ENCODE data around the gene DUSP16.

The DUSP16 gene

GRCh38 chr12:12511895-12512711 lies 50.6 kb downstream of the DUSP16 start:
- Histone ChIP-seq H2BK12ac (ENCODE audit: low read length) (no peak overlapping the region), H2BK5ac (ENCODE audit: low read length) (no peak overlapping the region), H3K79me1 (ENCODE audit: low read depth, low read length) (no peaks in the 10 kb centered on the region), H2BK120ac (ENCODE audit: low read depth, low read length) (no peak overlapping the region), H3K4me1 (ENCODE audit: control insufficient read depth in 2 of 2, insufficient read depth in 1 of 2, low read depth in 1 of 2, low read length in 2 of 2) (peaks cover 2 to 15% of the 10 kb centered on the region in 2 donors), H3K9me3 (replicated peaks in 1 of 2; ENCODE audit: control insufficient read depth in 2 of 2, insufficient read depth in 1 of 2, low read depth in 1 of 2, low read length in 2 of 2) (no peaks in the 10 kb centered on the region), H2AK5ac (ENCODE audit: low read depth, low read length) (no peak overlapping the region), H3K27me3 (ENCODE audit: control insufficient read depth in 3 of 3, insufficient read depth in 3 of 3, low read depth in 1 of 3, low read length in 3 of 3) (no peaks in the 10 kb centered on the region), H4K8ac (ENCODE audit: low read depth, low read length) (no peak overlapping the region), H3K4me3 (ENCODE audit: low read length in 2 of 2) (no peak overlapping the region), H3K36me3 (replicated peaks in 1 of 2; ENCODE audit: control insufficient read depth in 2 of 2, insufficient read depth in 2 of 2, low read length in 2 of 2) (peaks cover 0 to 15% of the 10 kb centered on the region in 2 donors), H2BK15ac (ENCODE audit: low read length) (no peak overlapping the region), H4K91ac (ENCODE audit: low read depth, low read length, poor library complexity) (no peak overlapping the region), H3K23ac (ENCODE audit: low read depth, low read length, poor library complexity) (no peak overlapping the region), H3K27ac (replicated peaks; ENCODE audit: low read length) (no peak overlapping the region), H3K9ac (ENCODE audit: low read depth, low read length, poor library complexity) (no peak overlapping the region), H2AFZ (ENCODE audit: low read length) (no peak overlapping the region), H3K14ac (ENCODE audit: low read length) (no peak overlapping the region), H3K4me2 (ENCODE audit: insufficient read depth, low read length, poor library complexity, severe bottlenecking) (no peak overlapping the region), H3K4ac (ENCODE audit: low read length) (no peak overlapping the region), H3K18ac (ENCODE audit: low read length) (no peak overlapping the region)
- no CpG with 5 or more reads among the region's 5 CpGs for WGBS, 2 donors (ENCODE audit: extremely low coverage in 2 of 2, insufficient read length in 2 of 2, insufficient replicate concordance in 1 of 2)
- DNase-seq (ENCODE audit: low spot score): no peak

GRCh38 chr12:12511021-12511783 lies 51.5 kb downstream of the DUSP16 start:
- Histone ChIP-seq H3K9me3 (replicated peaks in 1 of 2; ENCODE audit: control insufficient read depth in 2 of 2, insufficient read depth in 1 of 2, low read depth in 1 of 2, low read length in 2 of 2) (no peaks in the 10 kb centered on the region), H3K9ac (ENCODE audit: low read depth, low read length, poor library complexity) (no peak overlapping the region), H3K79me1 (ENCODE audit: low read depth, low read length) (no peaks in the 10 kb centered on the region), H3K4me1 (ENCODE audit: control insufficient read depth in 2 of 2, insufficient read depth in 1 of 2, low read depth in 1 of 2, low read length in 2 of 2) (peaks cover 4 to 24% of the 10 kb centered on the region in 2 donors), H2BK5ac (ENCODE audit: low read length) (no peak overlapping the region), H3K27ac (replicated peaks; ENCODE audit: low read length) (no peak overlapping the region), H3K14ac (ENCODE audit: low read length) (no peak overlapping the region), H2BK12ac (ENCODE audit: low read length) (no peak overlapping the region), H4K8ac (ENCODE audit: low read depth, low read length) (no peak overlapping the region), H2BK120ac (ENCODE audit: low read depth, low read length) (no peak overlapping the region), H3K4me2 (ENCODE audit: insufficient read depth, low read length, poor library complexity, severe bottlenecking) (no peak overlapping the region), H3K27me3 (ENCODE audit: control insufficient read depth in 3 of 3, insufficient read depth in 3 of 3, low read depth in 1 of 3, low read length in 3 of 3) (no peaks in the 10 kb centered on the region), H2AFZ (ENCODE audit: low read length) (no peak overlapping the region), H3K4ac (ENCODE audit: low read length) (no peak overlapping the region), H3K23ac (ENCODE audit: low read depth, low read length, poor library complexity) (no peak overlapping the region), H3K18ac (ENCODE audit: low read length) (no peak overlapping the region), H3K36me3 (replicated peaks in 1 of 2; ENCODE audit: control insufficient read depth in 2 of 2, insufficient read depth in 2 of 2, low read length in 2 of 2) (peaks cover 0 to 6% of the 10 kb centered on the region in 2 donors), H2AK5ac (ENCODE audit: low read depth, low read length) (no peak overlapping the region), H4K91ac (ENCODE audit: low read depth, low read length, poor library complexity) (no peak overlapping the region), H2BK15ac (ENCODE audit: low read length) (no peak overlapping the region), H3K4me3 (ENCODE audit: low read length in 2 of 2) (no peak overlapping the region)
- no peak for DNase-seq (ENCODE audit: low spot score)
- WGBS, 2 donors (ENCODE audit: extremely low coverage in 2 of 2, insufficient read length in 2 of 2, insufficient replicate concordance in 1 of 2): no CpG with 5 or more reads among the region's 3 CpGs

GRCh38 chr12:12510551-12510950 lies 52.1 kb downstream of the DUSP16 start:
- H3K9ac ChIP-seq (ENCODE audit: low read depth, low read length, poor library complexity): no peak overlapping the region
- H2BK120ac ChIP-seq (ENCODE audit: low read depth, low read length): no peak overlapping the region
- H2BK12ac ChIP-seq (ENCODE audit: low read length): no peak overlapping the region
- WGBS, 2 donors (ENCODE audit: extremely low coverage in 2 of 2, insufficient read length in 2 of 2, insufficient replicate concordance in 1 of 2): no CpG with 5 or more reads among the region's 2 CpGs
- no peak overlapping the region for H2AFZ ChIP-seq (ENCODE audit: low read length)
- H3K4me3 ChIP-seq (ENCODE audit: low read length in 2 of 2): no peak overlapping the region
- H2BK15ac ChIP-seq (ENCODE audit: low read length): no peak overlapping the region
- H2BK5ac ChIP-seq (ENCODE audit: low read length): no peak overlapping the region
- H3K18ac ChIP-seq (ENCODE audit: low read length): no peak overlapping the region
- no peak for DNase-seq (ENCODE audit: low spot score)
- no peak overlapping the region for H3K4me2 ChIP-seq (ENCODE audit: insufficient read depth, low read length, poor library complexity, severe bottlenecking)
- no peaks in the 10 kb centered on the region for H3K27me3 ChIP-seq (ENCODE audit: control insufficient read depth in 3 of 3, insufficient read depth in 3 of 3, low read depth in 1 of 3, low read length in 3 of 3)
- no peak overlapping the region for H3K23ac ChIP-seq (ENCODE audit: low read depth, low read length, poor library complexity)
- H4K91ac ChIP-seq (ENCODE audit: low read depth, low read length, poor library complexity): no peak overlapping the region
- H3K36me3 ChIP-seq (replicated peaks in 1 of 2; ENCODE audit: control insufficient read depth in 2 of 2, insufficient read depth in 2 of 2, low read length in 2 of 2): peaks cover 0 to 4% of the 10 kb centered on the region in 2 donors
- no peak overlapping the region for H3K14ac ChIP-seq (ENCODE audit: low read length)
- H3K9me3 ChIP-seq (replicated peaks in 1 of 2; ENCODE audit: control insufficient read depth in 2 of 2, insufficient read depth in 1 of 2, low read depth in 1 of 2, low read length in 2 of 2): no peaks in the 10 kb centered on the region
- H3K79me1 ChIP-seq (ENCODE audit: low read depth, low read length): no peaks in the 10 kb centered on the region
- H4K8ac ChIP-seq (ENCODE audit: low read depth, low read length): no peak overlapping the region
- H3K27ac ChIP-seq (replicated peaks; ENCODE audit: low read length): no peak overlapping the region
- no peak overlapping the region for H3K4ac ChIP-seq (ENCODE audit: low read length)
- no peak overlapping the region for H2AK5ac ChIP-seq (ENCODE audit: low read depth, low read length)
- peaks cover 6 to 30% of the 10 kb centered on the region in 2 donors for H3K4me1 ChIP-seq (ENCODE audit: control insufficient read depth in 2 of 2, insufficient read depth in 1 of 2, low read depth in 1 of 2, low read length in 2 of 2)

GRCh38 chr12:12510141-12510540 lies 52.5 kb downstream of the DUSP16 start:
- no peak for DNase-seq (ENCODE audit: low spot score)
- Histone ChIP-seq H3K9ac (ENCODE audit: low read depth, low read length, poor library complexity) (no peak overlapping the region), H3K36me3 (replicated peaks in 1 of 2; ENCODE audit: control insufficient read depth in 2 of 2, insufficient read depth in 2 of 2, low read length in 2 of 2) (peaks cover 0 to 4% of the 10 kb centered on the region in 2 donors), H3K23ac (ENCODE audit: low read depth, low read length, poor library complexity) (no peak overlapping the region), H3K14ac (ENCODE audit: low read length) (no peak overlapping the region), H3K4ac (ENCODE audit: low read length) (no peak overlapping the region), H3K27ac (replicated peaks; ENCODE audit: low read length) (no peak overlapping the region), H4K8ac (ENCODE audit: low read depth, low read length) (no peak overlapping the region), H2BK15ac (ENCODE audit: low read length) (no peak overlapping the region), H4K91ac (ENCODE audit: low read depth, low read length, poor library complexity) (no peak overlapping the region), H3K4me1 (ENCODE audit: control insufficient read depth in 2 of 2, insufficient read depth in 1 of 2, low read depth in 1 of 2, low read length in 2 of 2) (peaks cover 8 to 34% of the 10 kb centered on the region in 2 donors), H2BK5ac (ENCODE audit: low read length) (no peak overlapping the region), H3K18ac (ENCODE audit: low read length) (no peak overlapping the region), H3K4me3 (ENCODE audit: low read length in 2 of 2) (no peak overlapping the region), H3K9me3 (replicated peaks in 1 of 2; ENCODE audit: control insufficient read depth in 2 of 2, insufficient read depth in 1 of 2, low read depth in 1 of 2, low read length in 2 of 2) (no peaks in the 10 kb centered on the region), H2BK12ac (ENCODE audit: low read length) (no peak overlapping the region), H3K79me1 (ENCODE audit: low read depth, low read length) (no peaks in the 10 kb centered on the region), H3K27me3 (ENCODE audit: control insufficient read depth in 3 of 3, insufficient read depth in 3 of 3, low read depth in 1 of 3, low read length in 3 of 3) (no peaks in the 10 kb centered on the region), H2BK120ac (ENCODE audit: low read depth, low read length) (no peak overlapping the region), H2AK5ac (ENCODE audit: low read depth, low read length) (no peak overlapping the region), H3K4me2 (ENCODE audit: insufficient read depth, low read length, poor library complexity, severe bottlenecking) (no peak overlapping the region), H2AFZ (ENCODE audit: low read length) (no peak overlapping the region)
- WGBS, 2 donors (ENCODE audit: extremely low coverage in 2 of 2, insufficient read length in 2 of 2, insufficient replicate concordance in 1 of 2): no CpG with 5 or more reads among the region's 2 CpGs
